ENCODE data around the gene IGF2BP2. TPM values are rescaled to one million over a fixed set of nuclear protein-coding genes. Genes with fewer than 3 reads are reported as not detected.

IGF2BP2 gene
- total and polyA plus RNA-seq, 2 of the 13 experiments (the other 11 are each of a cell fraction or from before 2014, with no cell fraction given) = 6.5 to 46.0 TPM

DNA sequence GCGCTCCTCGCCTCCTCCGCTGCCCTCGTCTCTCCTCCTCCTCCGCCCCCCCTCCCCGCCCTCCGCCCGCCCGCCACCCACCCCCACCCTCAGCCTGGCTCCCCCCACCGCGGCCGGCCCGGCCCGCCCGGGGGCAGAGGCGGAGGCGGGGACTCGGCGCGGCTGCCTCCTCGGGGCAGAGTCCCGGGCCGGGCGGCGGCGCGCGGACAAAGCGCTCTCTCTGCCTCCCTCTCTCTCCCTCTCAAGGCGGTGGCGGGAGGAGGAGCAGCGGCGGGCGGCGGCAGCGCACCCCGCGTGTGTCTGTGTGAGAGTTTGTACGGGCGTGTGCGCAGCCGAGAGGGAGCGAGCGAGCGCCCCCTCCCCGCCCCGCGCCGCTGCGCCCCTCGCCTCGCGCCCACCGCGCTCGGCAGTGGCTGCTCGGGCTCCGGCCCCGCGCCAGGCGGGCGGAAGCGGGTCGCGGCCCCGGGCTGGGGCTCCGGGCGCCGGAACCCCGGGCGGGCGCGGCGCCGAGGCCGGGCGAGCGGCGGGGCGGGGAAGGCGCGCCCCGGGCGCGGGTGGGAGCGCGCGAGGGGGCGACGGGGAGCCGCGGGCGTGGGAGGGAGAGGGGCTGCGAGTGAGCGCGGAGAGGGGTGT lies at the start of gene IGF2BP2 (continued):
- TF ChIP-seq ZSCAN22 (CRISPR knock-in tag; IDR thresholded peaks at IDR 0.05) = no peak
- TF ChIP-seq, protein P1, sequence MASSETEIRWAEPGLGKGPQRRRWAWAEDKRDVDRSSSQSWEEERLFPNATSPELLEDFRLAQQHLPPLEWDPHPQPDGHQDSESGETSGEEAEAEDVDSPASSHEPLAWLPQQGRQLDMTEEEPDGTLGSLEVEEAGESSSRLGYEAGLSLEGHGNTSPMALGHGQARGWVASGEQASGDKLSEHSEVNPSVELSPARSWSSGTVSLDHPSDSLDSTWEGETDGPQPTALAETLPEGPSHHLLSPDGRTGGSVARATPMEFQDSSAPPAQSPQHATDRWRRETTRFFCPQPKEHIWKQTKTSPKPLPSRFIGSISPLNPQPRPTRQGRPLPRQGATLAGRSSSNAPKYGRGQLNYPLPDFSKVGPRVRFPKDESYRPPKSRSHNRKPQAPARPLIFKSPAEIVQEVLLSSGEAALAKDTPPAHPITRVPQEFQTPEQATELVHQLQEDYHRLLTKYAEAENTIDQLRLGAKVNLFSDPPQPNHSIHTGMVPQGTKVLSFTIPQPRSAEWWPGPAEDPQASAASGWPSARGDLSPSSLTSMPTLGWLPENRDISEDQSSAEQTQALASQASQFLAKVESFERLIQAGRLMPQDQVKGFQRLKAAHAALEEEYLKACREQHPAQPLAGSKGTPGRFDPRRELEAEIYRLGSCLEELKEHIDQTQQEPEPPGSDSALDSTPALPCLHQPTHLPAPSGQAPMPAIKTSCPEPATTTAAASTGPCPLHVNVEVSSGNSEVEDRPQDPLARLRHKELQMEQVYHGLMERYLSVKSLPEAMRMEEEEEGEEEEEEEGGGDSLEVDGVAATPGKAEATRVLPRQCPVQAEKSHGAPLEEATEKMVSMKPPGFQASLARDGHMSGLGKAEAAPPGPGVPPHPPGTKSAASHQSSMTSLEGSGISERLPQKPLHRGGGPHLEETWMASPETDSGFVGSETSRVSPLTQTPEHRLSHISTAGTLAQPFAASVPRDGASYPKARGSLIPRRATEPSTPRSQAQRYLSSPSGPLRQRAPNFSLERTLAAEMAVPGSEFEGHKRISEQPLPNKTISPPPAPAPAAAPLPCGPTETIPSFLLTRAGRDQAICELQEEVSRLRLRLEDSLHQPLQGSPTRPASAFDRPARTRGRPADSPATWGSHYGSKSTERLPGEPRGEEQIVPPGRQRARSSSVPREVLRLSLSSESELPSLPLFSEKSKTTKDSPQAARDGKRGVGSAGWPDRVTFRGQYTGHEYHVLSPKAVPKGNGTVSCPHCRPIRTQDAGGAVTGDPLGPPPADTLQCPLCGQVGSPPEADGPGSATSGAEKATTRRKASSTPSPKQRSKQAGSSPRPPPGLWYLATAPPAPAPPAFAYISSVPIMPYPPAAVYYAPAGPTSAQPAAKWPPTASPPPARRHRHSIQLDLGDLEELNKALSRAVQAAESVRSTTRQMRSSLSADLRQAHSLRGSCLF (CRISPR knock-in tag; IDR thresholded peaks at IDR 0.05; ENCODE audit: borderline replicate concordance) = no peak
- no peak for TF ChIP-seq ISL2 (CRISPR knock-in tag; IDR thresholded peaks at IDR 0.05)
- TF ChIP-seq, protein P2, sequence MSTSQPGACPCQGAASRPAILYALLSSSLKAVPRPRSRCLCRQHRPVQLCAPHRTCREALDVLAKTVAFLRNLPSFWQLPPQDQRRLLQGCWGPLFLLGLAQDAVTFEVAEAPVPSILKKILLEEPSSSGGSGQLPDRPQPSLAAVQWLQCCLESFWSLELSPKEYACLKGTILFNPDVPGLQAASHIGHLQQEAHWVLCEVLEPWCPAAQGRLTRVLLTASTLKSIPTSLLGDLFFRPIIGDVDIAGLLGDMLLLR (CRISPR knock-in tag; IDR thresholded peaks at IDR 0.05) = no peak
- no peak for TF ChIP-seq ZNF136 (CRISPR knock-in tag; IDR thresholded peaks at IDR 0.05; ENCODE audit: low read depth)
- peak; percentile 71 for TF ChIP-seq SKI (IDR thresholded peaks at IDR 0.05; ENCODE audit: partially characterized antibody)
- TF ChIP-seq BRD4 (CRISPR knock-in tag; IDR thresholded peaks at IDR 0.05) = no peak
- TF ChIP-seq HNRNPH1 (optimal IDR thresholded peaks at IDR 0.05; ENCODE audit: low read depth, low read length) = no peak
- TF ChIP-seq ZFP1 (CRISPR knock-in tag; IDR thresholded peaks at IDR 0.05) = no peak
- TF ChIP-seq NBN (conservative IDR thresholded peaks at IDR 0.05) = no peak
- TF ChIP-seq, protein P3, sequence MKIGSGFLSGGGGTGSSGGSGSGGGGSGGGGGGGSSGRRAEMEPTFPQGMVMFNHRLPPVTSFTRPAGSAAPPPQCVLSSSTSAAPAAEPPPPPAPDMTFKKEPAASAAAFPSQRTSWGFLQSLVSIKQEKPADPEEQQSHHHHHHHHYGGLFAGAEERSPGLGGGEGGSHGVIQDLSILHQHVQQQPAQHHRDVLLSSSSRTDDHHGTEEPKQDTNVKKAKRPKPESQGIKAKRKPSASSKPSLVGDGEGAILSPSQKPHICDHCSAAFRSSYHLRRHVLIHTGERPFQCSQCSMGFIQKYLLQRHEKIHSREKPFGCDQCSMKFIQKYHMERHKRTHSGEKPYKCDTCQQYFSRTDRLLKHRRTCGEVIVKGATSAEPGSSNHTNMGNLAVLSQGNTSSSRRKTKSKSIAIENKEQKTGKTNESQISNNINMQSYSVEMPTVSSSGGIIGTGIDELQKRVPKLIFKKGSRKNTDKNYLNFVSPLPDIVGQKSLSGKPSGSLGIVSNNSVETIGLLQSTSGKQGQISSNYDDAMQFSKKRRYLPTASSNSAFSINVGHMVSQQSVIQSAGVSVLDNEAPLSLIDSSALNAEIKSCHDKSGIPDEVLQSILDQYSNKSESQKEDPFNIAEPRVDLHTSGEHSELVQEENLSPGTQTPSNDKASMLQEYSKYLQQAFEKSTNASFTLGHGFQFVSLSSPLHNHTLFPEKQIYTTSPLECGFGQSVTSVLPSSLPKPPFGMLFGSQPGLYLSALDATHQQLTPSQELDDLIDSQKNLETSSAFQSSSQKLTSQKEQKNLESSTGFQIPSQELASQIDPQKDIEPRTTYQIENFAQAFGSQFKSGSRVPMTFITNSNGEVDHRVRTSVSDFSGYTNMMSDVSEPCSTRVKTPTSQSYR (CRISPR knock-in tag; IDR thresholded peaks at IDR 0.05; ENCODE audit: borderline replicate concordance) = peak; percentile 37; the same call in 1 of the 2 replicates
- TF ChIP-seq ZNF329 (CRISPR knock-in tag; IDR thresholded peaks at IDR 0.05; ENCODE audit: low read depth) = no peak
- TF ChIP-seq TGIF2 (CRISPR knock-in tag; IDR thresholded peaks at IDR 0.05) = no peak
- TF ChIP-seq BCL6 (CRISPR knock-in tag; IDR thresholded peaks at IDR 0.05) = peak; percentile 43; the same call in 1 of the 2 replicates
- no peak for TF ChIP-seq NFATC3 (CRISPR knock-in tag; IDR thresholded peaks at IDR 0.05)
- TF ChIP-seq MTF2 (CRISPR knock-in tag; IDR thresholded peaks at IDR 0.05; ENCODE audit: borderline replicate concordance) = no peak
- TF ChIP-seq, protein P4, sequence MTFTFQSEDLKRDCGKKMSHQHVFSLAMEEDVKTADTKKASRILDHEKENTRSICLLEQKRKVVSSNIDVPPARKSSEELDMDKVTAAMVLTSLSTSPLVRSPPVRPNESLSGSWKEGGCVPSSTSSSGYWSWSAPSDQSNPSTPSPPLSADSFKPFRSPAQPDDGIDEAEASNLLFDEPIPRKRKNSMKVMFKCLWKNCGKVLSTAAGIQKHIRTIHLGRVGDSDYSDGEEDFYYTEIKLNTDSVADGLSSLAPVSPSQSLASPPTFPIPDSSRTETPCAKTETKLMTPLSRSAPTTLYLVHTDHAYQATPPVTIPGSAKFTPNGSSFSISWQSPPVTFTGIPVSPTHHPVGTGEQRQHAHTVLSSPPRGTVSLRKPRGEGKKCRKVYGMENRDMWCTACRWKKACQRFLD (CRISPR knock-in tag; IDR thresholded peaks at IDR 0.05; ENCODE audit: borderline replicate concordance) = no peak
